Stomach (tissue), 9 donors: ENCODE results near the gene RGS17. TPM values are rescaled to one million over a fixed set of nuclear protein-coding genes. Genes with fewer than 3 reads are reported as not detected.

ENCODE experiments used
- DNase-seq, 2 donors: peaks; one replicate each; pipeline versions ENCODE4 v3.0.0 to v3.0.0-alpha.2; 2013 to 2019
- H3K27ac ChIP-seq, 5 donors: fragments of 200-600 bp in 4 of 5; sonication (generic) in 4 of 5; one replicate each; pipeline ENCODE4 v1.5.1; 2013 to 2019; ENCODE audit warnings: mild to moderate bottlenecking in 1 of 5, moderate library complexity in 1 of 5
- H3K27me3 ChIP-seq, 3 donors: fragments of 200-600 bp; sonication (generic); one replicate each; pipeline ENCODE4 v1.5.1; 2017 to 2019; ENCODE audit warnings: mixed run types in 1 of 3
- H3K36me3 ChIP-seq, 4 donors: fragments of 200-600 bp; sonication (generic); 1 replicate in 3 of 4; 2 replicates in 1 of 4; pipeline ENCODE4 v1.5.1; 2016 to 2019
- H3K4me1 ChIP-seq, 4 donors: fragments of 200-600 bp; sonication (generic); one replicate each; pipeline ENCODE4 v1.5.1; 2016 to 2019
- H3K4me3 ChIP-seq, 4 donors: fragments of 200-600 bp; sonication (generic) in 3 of 4; one replicate each; pipeline ENCODE4 v1.5.1; 2016 to 2019; ENCODE audit warnings: mild to moderate bottlenecking in 1 of 4
- H3K9me3 ChIP-seq, 4 donors: fragments of 200-600 bp; sonication (generic); one replicate each; pipeline ENCODE4 v1.5.1; 2016 to 2019
- EP300 ChIP-seq: sonication (generic); formaldehyde crosslinking; IDR thresholded peaks from one replicate; pipeline ENCODE4 v1.6.1; 2017; ENCODE audit warnings: antibody characterized with exemption
- POLR2A ChIP-seq, 4 donors: fragments of 450-650 bp; IDR thresholded peaks; one replicate each; pipeline ENCODE4 v1.6.1; 2016; ENCODE audit warnings: antibody characterized with exemption in 4 of 4, control low read depth in 2 of 4, mild to moderate bottlenecking in 1 of 4, moderate library complexity in 1 of 4
- POLR2AphosphoS5 ChIP-seq, 3 donors: sonication (generic); formaldehyde crosslinking; IDR thresholded peaks; one replicate each; pipeline ENCODE4 v1.6.1; 2016; ENCODE audit warnings: antibody characterized with exemption in 3 of 3
- WGBS, 5 donors: extraction: QIAGEN DNeasy Blood & Tissue Kit in 3 of 5; methylation state at CpG; one replicate each; pipeline versions ENCODE4 v1.1.5 to v1.1.7; 2013 to 2018; 5-methylcytosine and 5-hydroxymethylcytosine counted together
- intact Hi-C: fragments of 100-400 bp; cut with DNase I; formaldehyde crosslinking; loops from one replicate; pipeline ENCODE4 v1.15.1; 2023; ENCODE audit warnings: low total_unique reads
- polyA plus RNA-seq, 3 donors: library from polyadenylated mRNA; stranded (reverse); fragments of 200-250 nt; gene quantifications; one replicate each; pipeline ENCODE4 v1.2.3, GENCODE V29; 2013
- total RNA-seq, 5 donors: library from RNA; depleted of rRNA; stranded (reverse); fragments of >200 nt; gene quantifications; one replicate each; pipeline versions ENCODE4 v1.1.0 to v1.2.3, GENCODE V29; 2014 to 2016
- TF ChIP-seq, protein P1 (sequence below), 7 experiments: fragments of 450-650 bp in 4 of 7; fragments of 200-600 bp in 3 of 7; sonication (generic) in 3 of 7; IDR thresholded peaks; one replicate each; pipeline ENCODE4 v1.5.1; 2016 to 2019; ENCODE audit warnings: antibody characterized with exemption in 7 of 7, control low read depth in 2 of 7, mild to moderate bottlenecking in 1 of 7
- donor health status: healthy with polysubstance abuse.
- donor health status: Bipolar disorder and iron deficiency.
- donor health status: healthy.

RGS17 gene
- total and polyA plus RNA-seq, 8 donors = 0.33 to 2.8 (median 1.7) TPM; not detected in 1

GRCh38 chr6:153101461-153101860 is 29.6 kb downstream of the RGS17 start:
- Histone ChIP-seq H3K27me3 (no peaks in the 10 kb centered on the region), H3K9me3 (no peaks in the 10 kb centered on the region), H3K4me1 (peaks cover 0 to 10% (median 3%) of the 10 kb centered on the region in 4 donors), H3K4me3 (no peak overlapping the region), H3K36me3 (no peaks in the 10 kb centered on the region), H3K27ac (no peak overlapping the region)
- WGBS, 5 donors = 87 to 95% (median 92%) methylated on average over 5 of the region's 5 CpGs
- TF ChIP-seq POLR2A (IDR thresholded peaks at IDR 0.05) = no peak
- no peak for TF ChIP-seq EP300
- TF ChIP-seq POLR2AphosphoS5 (IDR thresholded peaks at IDR 0.05) = no peak
- TF ChIP-seq, protein P1, sequence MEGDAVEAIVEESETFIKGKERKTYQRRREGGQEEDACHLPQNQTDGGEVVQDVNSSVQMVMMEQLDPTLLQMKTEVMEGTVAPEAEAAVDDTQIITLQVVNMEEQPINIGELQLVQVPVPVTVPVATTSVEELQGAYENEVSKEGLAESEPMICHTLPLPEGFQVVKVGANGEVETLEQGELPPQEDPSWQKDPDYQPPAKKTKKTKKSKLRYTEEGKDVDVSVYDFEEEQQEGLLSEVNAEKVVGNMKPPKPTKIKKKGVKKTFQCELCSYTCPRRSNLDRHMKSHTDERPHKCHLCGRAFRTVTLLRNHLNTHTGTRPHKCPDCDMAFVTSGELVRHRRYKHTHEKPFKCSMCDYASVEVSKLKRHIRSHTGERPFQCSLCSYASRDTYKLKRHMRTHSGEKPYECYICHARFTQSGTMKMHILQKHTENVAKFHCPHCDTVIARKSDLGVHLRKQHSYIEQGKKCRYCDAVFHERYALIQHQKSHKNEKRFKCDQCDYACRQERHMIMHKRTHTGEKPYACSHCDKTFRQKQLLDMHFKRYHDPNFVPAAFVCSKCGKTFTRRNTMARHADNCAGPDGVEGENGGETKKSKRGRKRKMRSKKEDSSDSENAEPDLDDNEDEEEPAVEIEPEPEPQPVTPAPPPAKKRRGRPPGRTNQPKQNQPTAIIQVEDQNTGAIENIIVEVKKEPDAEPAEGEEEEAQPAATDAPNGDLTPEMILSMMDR (IDR thresholded peaks at IDR 0.05) = no peak
- intact Hi-C loops = no loop called here
- no peak for DNase-seq

DNA sequence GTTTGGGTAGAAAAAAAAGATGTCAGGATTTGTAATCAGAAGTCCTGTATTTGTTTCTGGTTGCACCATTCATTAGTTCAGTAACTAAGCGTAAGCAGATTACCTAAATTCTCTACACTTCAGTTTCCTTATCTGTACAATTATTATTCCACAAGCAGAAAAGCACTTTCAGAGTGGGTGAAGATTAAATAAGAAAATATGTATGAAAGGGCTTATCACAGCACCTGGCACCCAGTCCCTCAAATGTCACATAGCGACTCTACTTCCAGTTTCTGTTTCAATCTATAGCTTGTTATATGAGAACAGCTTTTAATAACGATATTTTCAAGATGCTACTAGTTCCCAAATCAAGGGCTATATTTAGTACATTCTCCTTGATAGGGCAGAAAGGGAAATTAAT is 31.4 kb downstream of the RGS17 start:
- intact Hi-C loops = no loop called here
- WGBS, 5 donors = 30 to 59% (median 41%) methylated on average over 3 of the region's 3 CpGs

GRCh38 chr6:153096792-153097191 is 34.3 kb downstream of the RGS17 start:
- Histone ChIP-seq H3K27ac (no peak overlapping the region), H3K4me1 (peaks cover 0 to 6% (median 0%) of the 10 kb centered on the region in 4 donors), H3K9me3 (no peaks in the 10 kb centered on the region), H3K36me3 (no peaks in the 10 kb centered on the region), H3K4me3 (no peak overlapping the region), H3K27me3 (no peaks in the 10 kb centered on the region)
- TF ChIP-seq EP300 (no peak), POLR2A (IDR thresholded peaks at IDR 0.05) (no peak), POLR2AphosphoS5 (IDR thresholded peaks at IDR 0.05) (no peak)
- TF ChIP-seq, protein P1 (IDR thresholded peaks at IDR 0.05) = no peak
- no peak for DNase-seq
- 33 to 48% (median 42%) methylated on average over 1 of the region's 1 CpG for WGBS, 5 donors
- intact Hi-C loops = no loop called here

More for the DNA sequence above, 31.4 kb downstream of the RGS17 start:
- Histone ChIP-seq H3K27ac (no peak overlapping the region), H3K4me3 (no peak overlapping the region), H3K9me3 (no peaks in the 10 kb centered on the region), H3K27me3 (no peaks in the 10 kb centered on the region), H3K36me3 (no peaks in the 10 kb centered on the region), H3K4me1 (peaks cover 0 to 7% (median 3%) of the 10 kb centered on the region in 4 donors)
- TF ChIP-seq POLR2A (IDR thresholded peaks at IDR 0.05) (no peak), POLR2AphosphoS5 (IDR thresholded peaks at IDR 0.05) (peak in 2 of 3 donors; percentile 6 to 12), EP300 (no peak)
- TF ChIP-seq, protein P1 (IDR thresholded peaks at IDR 0.05) = no peak
- DNase-seq = peak in 1 of 2 donors; percentile 43

DNA sequence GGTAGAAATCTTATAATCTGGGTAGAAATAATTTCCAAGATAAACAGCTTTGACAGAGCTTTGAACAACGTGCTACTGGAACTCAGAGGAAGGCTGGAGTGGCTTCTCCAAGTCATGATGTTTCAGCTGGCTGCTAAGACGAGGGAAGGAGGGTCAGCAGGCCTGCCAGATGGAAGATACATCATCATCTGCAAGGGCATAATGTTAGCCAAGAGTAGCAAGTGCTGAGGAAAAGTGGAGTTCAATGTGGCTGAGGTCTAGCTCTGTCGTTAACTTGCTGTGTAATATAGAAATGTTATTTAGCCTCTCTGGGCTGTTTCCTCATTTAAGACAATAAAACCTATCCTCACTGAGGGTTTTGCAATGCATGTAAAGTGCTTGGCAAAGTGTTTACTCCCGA is 35.1 kb downstream of the RGS17 start:
- peaks cover 0 to 6% (median 0%) of the 10 kb centered on the region in 4 donors for H3K4me1 ChIP-seq
- no peaks in the 10 kb centered on the region for H3K27me3 ChIP-seq
- no peak for TF ChIP-seq POLR2A (IDR thresholded peaks at IDR 0.05)
- no peak for TF ChIP-seq EP300
- TF ChIP-seq POLR2AphosphoS5 (IDR thresholded peaks at IDR 0.05) = no peak
- TF ChIP-seq, protein P1 (IDR thresholded peaks at IDR 0.05) = no peak
- 35 to 48% (median 44%) methylated on average over 4 of the region's 4 CpGs for WGBS, 5 donors
- H3K36me3 ChIP-seq = no peaks in the 10 kb centered on the region
- H3K4me3 ChIP-seq = no peak overlapping the region
- no peak for DNase-seq
- no peaks in the 10 kb centered on the region for H3K9me3 ChIP-seq
- intact Hi-C loops = no loop called here
- no peak overlapping the region for H3K27ac ChIP-seq
